ENCODE results near the gene DCAF15.

DNA sequence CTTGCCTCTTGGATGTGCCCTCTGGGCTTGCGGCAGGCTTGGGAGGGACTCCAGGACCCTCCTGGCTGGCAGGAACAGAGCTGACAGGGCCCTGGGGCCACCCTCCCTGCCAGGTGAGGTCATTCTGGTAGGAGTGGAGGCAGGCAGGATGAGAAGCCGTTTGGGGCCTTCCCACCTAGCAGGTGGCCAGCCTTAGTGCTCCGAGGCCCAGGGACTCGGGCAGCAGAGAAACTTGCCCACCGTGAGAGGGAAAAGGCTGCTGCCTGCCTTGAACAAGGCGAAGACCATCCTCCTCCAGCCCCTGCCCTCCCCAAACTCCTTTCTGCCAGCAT lies 45.3 kb downstream of the DCAF15 start:
- no peak for TF ChIP-seq REST (IDR thresholded peaks at IDR 0.05; ENCODE audit: low read depth)
- TF ChIP-seq EP300 (IDR thresholded peaks at IDR 0.05; ENCODE audit: borderline replicate concordance) = no peak
- TF ChIP-seq RAD21 (IDR thresholded peaks at IDR 0.05; ENCODE audit: low read depth) = no peak
- TF ChIP-seq CEBPB (IDR thresholded peaks at IDR 0.05) = no peak
- TF ChIP-seq ZBTB7A (IDR thresholded peaks at IDR 0.05; ENCODE audit: low read depth) = no peak
- TF ChIP-seq TAF1 (IDR thresholded peaks at IDR 0.05; ENCODE audit: low read depth) = no peak
- no peak for TF ChIP-seq TEAD4 (IDR thresholded peaks at IDR 0.05)
